Measurements from ENCODE around the gene PCCB.
"Not testable (repeated sequence)": the region's sequence is repeated elsewhere in the genome, so short reads cannot be mapped to it uniquely, and the experiment has no call there.

The PCCB gene

GRCh38 chr3:136263251-136263650 is 13.1 kb downstream of the PCCB start:
- DNase-seq: no peak

GRCh38 chr3:136266468-136267125 is 16.5 kb downstream of the PCCB start:
- DNase-seq: not testable (repeated sequence)

- no peak for DNase-seq
Observed at GRCh38 chr3:136267235-136267634, 17.1 kb downstream of the PCCB start.

- DNase-seq: no peak
Observed at GRCh38 chr3:136270179-136270578, 20.0 kb downstream of the PCCB start.

GRCh38 chr3:136271626-136272025 is 21.5 kb downstream of the PCCB start:
- DNase-seq: not testable (repeated sequence)

GRCh38 chr3:136276049-136276755 is 26.1 kb downstream of the PCCB start:
- no peak for DNase-seq

- DNase-seq: no peak
Observed at GRCh38 chr3:136277115-136277514, 27.0 kb downstream of the PCCB start.

- no peak for DNase-seq
Observed at GRCh38 chr3:136277634-136278033, 27.5 kb downstream of the PCCB start.

GRCh38 chr3:136279092-136279491 is 29.0 kb downstream of the PCCB start:
- no peak for DNase-seq

GRCh38 chr3:136280961-136281360 is 30.8 kb downstream of the PCCB start:
- no peak for DNase-seq

- DNase-seq: no peak
Observed at GRCh38 chr3:136281966-136282520, 31.9 kb downstream of the PCCB start.

- DNase-seq: no peak
Observed at GRCh38 chr3:136283627-136284026, 33.5 kb downstream of the PCCB start.

- no peak for DNase-seq
Observed at GRCh38 chr3:136291302-136291701, 41.2 kb downstream of the PCCB start.

- no peak for DNase-seq
Observed at GRCh38 chr3:136292500-136292899, 42.4 kb downstream of the PCCB start.

- DNase-seq: no peak
Observed at GRCh38 chr3:136293279-136293678, 43.1 kb downstream of the PCCB start.

- no peak for DNase-seq
Observed at GRCh38 chr3:136294176-136294575, 44.0 kb downstream of the PCCB start.

GRCh38 chr3:136296960-136297359 is 46.8 kb downstream of the PCCB start:
- no peak for DNase-seq

- DNase-seq: no peak
Observed at GRCh38 chr3:136297826-136298225, 47.7 kb downstream of the PCCB start.

- DNase-seq: no peak
Observed at GRCh38 chr3:136300444-136300843, 50.3 kb downstream of the PCCB start.

- DNase-seq: no peak
Observed at GRCh38 chr3:136305879-136306278, 55.7 kb downstream of the PCCB start.

- DNase-seq: no peak
Observed at GRCh38 chr3:136311261-136311660, 61.1 kb downstream of the PCCB start.

GRCh38 chr3:136311968-136312367 is 61.8 kb downstream of the PCCB start:
- DNase-seq: no peak

- no peak for DNase-seq
Observed at GRCh38 chr3:136326316-136326715, 76.2 kb downstream of the PCCB start.

GRCh38 chr3:136327671-136328070 is 77.5 kb downstream of the PCCB start:
- DNase-seq: no peak

Measured in CD4-positive, alpha-beta T cell treated with Interferon alpha-2 for 1 hour (primary cell).